ENCODE data around the gene DBH. TPM values are rescaled to one million over a fixed set of nuclear protein-coding genes. Genes with fewer than 3 reads are reported as not detected.

The DBH gene
- total and polyA plus RNA-seq, 10 of the 15 experiments (the other 5 are each of a cell fraction or from before 2014, with no cell fraction given), result not detected

DNA sequence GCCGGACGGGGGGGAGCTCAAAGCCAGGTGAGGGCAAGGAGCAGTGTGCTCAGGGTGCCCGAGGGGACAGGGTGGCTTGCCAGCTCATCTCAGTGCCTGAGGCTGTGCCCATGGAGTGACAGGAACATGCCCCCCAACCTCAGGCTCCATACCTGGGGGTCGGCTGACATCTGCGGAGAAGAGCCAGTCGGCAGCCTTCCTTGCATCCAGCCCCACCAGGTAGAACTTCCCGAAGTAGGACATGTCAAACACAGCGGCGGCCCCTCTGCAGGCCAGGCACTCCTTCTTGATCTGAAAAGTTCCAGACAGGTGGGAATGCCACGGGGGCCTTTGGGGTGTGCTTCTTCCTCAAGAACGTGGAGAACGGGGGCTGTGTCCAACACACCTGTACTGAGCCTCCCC, 59.9 kb downstream of the DBH start (continued):
- TF ChIP-seq CUX1 (IDR thresholded peaks at IDR 0.05; ENCODE audit: insufficient replicate concordance, low read depth, low read length) (no peak), TBL1XR1 (IDR thresholded peaks at IDR 0.05; ENCODE audit: low read depth, low read length) (no peak), GABPA (IDR thresholded peaks at IDR 0.05; ENCODE audit: low read depth) (no peak)

DNA sequence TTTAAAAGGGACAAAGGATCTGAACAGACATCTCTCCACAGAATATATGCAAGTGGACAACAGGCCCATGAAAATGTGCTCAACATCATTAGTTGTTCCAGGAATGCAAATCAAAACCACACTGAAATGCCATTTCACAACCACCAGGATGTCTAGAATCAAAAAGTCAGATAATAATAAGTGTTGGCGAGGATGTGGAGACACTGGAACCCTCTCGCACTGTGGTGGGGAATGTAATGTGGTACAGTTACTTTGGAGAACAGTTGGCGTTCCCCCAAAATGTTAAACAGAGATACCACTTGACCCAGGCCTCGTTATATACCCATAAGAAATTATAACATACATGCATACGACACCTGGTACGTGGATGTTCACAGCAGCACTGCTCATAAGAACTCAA, 63.4 kb downstream of the DBH start:
- Histone ChIP-seq H3K9me3 (replicated peaks; ENCODE audit: control insufficient read depth, insufficient read depth, low read length) (no peaks in the 10 kb centered on the region), H3K27ac (ENCODE audit: control insufficient read depth, insufficient read depth) (no peak overlapping the region), H3K4me1 (ENCODE audit: control insufficient read depth, insufficient read depth, low read length) (no peaks in the 10 kb centered on the region), H3K79me2 (ENCODE audit: control insufficient read depth, insufficient read depth, low read length) (no peaks in the 10 kb centered on the region), H3K36me3 (ENCODE audit: control insufficient read depth in 2 of 2, insufficient read depth in 2 of 2, low read length in 1 of 2) (no peaks in the 10 kb centered on the region), H4K20me1 (ENCODE audit: control insufficient read depth, insufficient read depth) (no peaks in the 10 kb centered on the region), H3K9ac (ENCODE audit: control insufficient read depth, insufficient read depth, low read length) (no peak overlapping the region), H2AFZ (ENCODE audit: control insufficient read depth, low read depth, low read length) (no peak overlapping the region), H3K27me3 (replicated peaks in 1 of 2; ENCODE audit: control insufficient read depth in 2 of 2, insufficient read depth in 2 of 2, low read length in 1 of 2) (peaks cover 10 to 20% of the 10 kb centered on the region in 2 experiments), H3K4me2 (ENCODE audit: control insufficient read depth, insufficient read depth) (no peak overlapping the region), H3K4me3 (no peak overlapping the region)
- TF ChIP-seq CHD4 (IDR thresholded peaks at IDR 0.05), result no peak
- TF ChIP-seq YBX1 (IDR thresholded peaks at IDR 0.05), result no peak
- TF ChIP-seq KAT2A (conservative IDR thresholded peaks at IDR 0.05; ENCODE audit: control insufficient read depth, low read depth, low read length), result no peak
- TF ChIP-seq RFX5 (IDR thresholded peaks at IDR 0.05; ENCODE audit: low read depth, low read length), result no peak
- TF ChIP-seq MYB (IDR thresholded peaks at IDR 0.05; ENCODE audit: borderline replicate concordance, low read depth, low read length), result no peak
- TF ChIP-seq, protein P1, sequence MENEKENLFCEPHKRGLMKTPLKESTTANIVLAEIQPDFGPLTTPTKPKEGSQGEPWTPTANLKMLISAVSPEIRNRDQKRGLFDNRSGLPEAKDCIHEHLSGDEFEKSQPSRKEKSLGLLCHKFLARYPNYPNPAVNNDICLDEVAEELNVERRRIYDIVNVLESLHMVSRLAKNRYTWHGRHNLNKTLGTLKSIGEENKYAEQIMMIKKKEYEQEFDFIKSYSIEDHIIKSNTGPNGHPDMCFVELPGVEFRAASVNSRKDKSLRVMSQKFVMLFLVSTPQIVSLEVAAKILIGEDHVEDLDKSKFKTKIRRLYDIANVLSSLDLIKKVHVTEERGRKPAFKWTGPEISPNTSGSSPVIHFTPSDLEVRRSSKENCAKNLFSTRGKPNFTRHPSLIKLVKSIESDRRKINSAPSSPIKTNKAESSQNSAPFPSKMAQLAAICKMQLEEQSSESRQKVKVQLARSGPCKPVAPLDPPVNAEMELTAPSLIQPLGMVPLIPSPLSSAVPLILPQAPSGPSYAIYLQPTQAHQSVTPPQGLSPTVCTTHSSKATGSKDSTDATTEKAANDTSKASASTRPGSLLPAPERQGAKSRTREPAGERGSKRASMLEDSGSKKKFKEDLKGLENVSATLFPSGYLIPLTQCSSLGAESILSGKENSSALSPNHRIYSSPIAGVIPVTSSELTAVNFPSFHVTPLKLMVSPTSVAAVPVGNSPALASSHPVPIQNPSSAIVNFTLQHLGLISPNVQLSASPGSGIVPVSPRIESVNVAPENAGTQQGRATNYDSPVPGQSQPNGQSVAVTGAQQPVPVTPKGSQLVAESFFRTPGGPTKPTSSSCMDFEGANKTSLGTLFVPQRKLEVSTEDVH (IDR thresholded peaks at IDR 0.05; ENCODE audit: low read depth, partially characterized antibody), result no peak
- 41% methylated on average over 6 of the region's 6 CpGs for WGBS (ENCODE audit: insufficient coverage, insufficient replicate concordance, low lambda C conversion rate, missing lambda C conversion rate)
- no TSS peak for BruUV-seq (replicated peaks)
- CTCF ChIA-PET, result no interaction called here
- DNase-seq (ENCODE audit: low read depth, low spot score) (no peak), FAIRE-seq (no peak), ATAC-seq (no peak)
- POLR2A ChIA-PET, result no interaction called here
- SMC1A ChIA-PET (ENCODE audit: uncharacterized antibody, unreplicated experiment), result no interaction called here
- in situ Hi-C loops (cut with MboI) (no loop called here), intact Hi-C loops (cut with micrococcal nuclease; ENCODE audit: unreplicated experiment) (no loop called here)
- RAD21 ChIA-PET (ENCODE audit: unreplicated experiment), result no interaction called here
